Stimulated activated CD8-positive, alpha-beta memory T cell treated with anti-CD3 and anti-CD28 coated beads, Interleukin-2, amount 100 ng/mL, for 1 hour (primary cell): ENCODE measurements around the gene SUSD2.
"Not testable (repeated sequence)": the region's sequence is repeated elsewhere in the genome, so short reads cannot be mapped to it uniquely, and the experiment has no call there.

Source experiments
- DNase-seq, 2 donors: peaks; one replicate each; pipeline ENCODE4 v3.0.0-alpha.2; 2020; ENCODE audit warnings: low read depth in 2 of 2

The SUSD2 gene

GRCh38 chr22:24214467-24215285 is 33.4 kb downstream of the SUSD2 start:
- DNase-seq, result no peak

GRCh38 chr22:24216541-24217209 is 35.4 kb downstream of the SUSD2 start:
- DNase-seq, result no peak

- DNase-seq, result no peak
Observed at GRCh38 chr22:24217384-24217783, 36.1 kb downstream of the SUSD2 start.

GRCh38 chr22:24219750-24220149 is 38.5 kb downstream of the SUSD2 start:
- no peak for DNase-seq

- DNase-seq, result no peak
Observed at GRCh38 chr22:24224468-24224867, 43.2 kb downstream of the SUSD2 start.

- DNase-seq, result no peak
Observed at GRCh38 chr22:24225044-24225601, 43.8 kb downstream of the SUSD2 start.

GRCh38 chr22:24225951-24226350 is 44.7 kb downstream of the SUSD2 start:
- DNase-seq, result no peak

- DNase-seq, result peak; percentile 30 to 42
Observed at GRCh38 chr22:24230911-24231656, 49.8 kb downstream of the SUSD2 start.

- DNase-seq, result no peak
Observed at GRCh38 chr22:24231706-24232105, 50.4 kb downstream of the SUSD2 start.

GRCh38 chr22:24232124-24232523 is 50.8 kb downstream of the SUSD2 start:
- DNase-seq, result no peak

- DNase-seq, result no peak
Observed at GRCh38 chr22:24232725-24233124, 51.4 kb downstream of the SUSD2 start.

- DNase-seq, result no peak
Observed at GRCh38 chr22:24233235-24233634, 51.9 kb downstream of the SUSD2 start.

GRCh38 chr22:24233816-24234215 is 52.5 kb downstream of the SUSD2 start:
- DNase-seq, result no peak

- DNase-seq, result no peak
Observed at GRCh38 chr22:24235315-24235714, 54.0 kb downstream of the SUSD2 start.

- no peak for DNase-seq
Observed at GRCh38 chr22:24236656-24237055, 55.4 kb downstream of the SUSD2 start.

GRCh38 chr22:24238101-24238694 is 56.9 kb downstream of the SUSD2 start:
- not testable (repeated sequence) for DNase-seq
